Muscle of leg (tissue), 11 donors: ENCODE measurements around the gene HASPIN. TPM values are rescaled to one million over a fixed set of nuclear protein-coding genes. Genes with fewer than 3 reads are reported as not detected.

Experiments
- DNase-seq: peaks from one replicate; pipeline ENCODE4 v3.0.0; 2013
- H3K27ac ChIP-seq: one replicate; pipeline ENCODE4 v1.5.1; 2013; ENCODE audit warnings: mild to moderate bottlenecking, low read length, control low read depth
- H3K27me3 ChIP-seq: one replicate; pipeline ENCODE4 v1.6.1; 2013; ENCODE audit warnings: low read length; ENCODE audit not compliant: control insufficient read depth, insufficient read depth
- H3K36me3 ChIP-seq: one replicate; pipeline ENCODE4 v1.6.1; 2013; ENCODE audit warnings: low read length; ENCODE audit not compliant: control insufficient read depth, insufficient read depth
- H3K4me1 ChIP-seq: one replicate; pipeline ENCODE4 v1.6.1; 2013; ENCODE audit warnings: low read length; ENCODE audit not compliant: control insufficient read depth, insufficient read depth
- H3K4me3 ChIP-seq: one replicate; pipeline ENCODE4 v1.5.1; 2013; ENCODE audit warnings: low read length, control low read depth
- H3K9me3 ChIP-seq: replicated peaks from 2 replicates; pipeline ENCODE4 v1.6.1; 2013; ENCODE audit warnings: low read depth, low read length; ENCODE audit not compliant: control insufficient read depth
- WGBS: methylation state at CpG from one replicate; pipeline ENCODE4 v1.1.5; 2013; ENCODE audit warnings: missing lambda C conversion rate; ENCODE audit not compliant: insufficient coverage; 5-methylcytosine and 5-hydroxymethylcytosine counted together
- polyA plus RNA-seq, 8 donors: library from polyadenylated mRNA; unstranded; fragments of 120-200 nt; gene quantifications; one replicate each; pipeline versions ENCODE4 v1.2.1 to v1.2.3, GENCODE V29; 2013; ENCODE audit warnings: inconsistent platforms in 1 of 8, low replicate concordance in 1 of 8; ENCODE audit not compliant: insufficient read length in 8 of 8, insufficient read depth in 1 of 8
- total RNA-seq: library from RNA; stranded (reverse); fragments of 120-200 nt; gene quantifications from one replicate; pipeline ENCODE4 v1.2.4, GENCODE V29; 2013

Gene HASPIN
- total and polyA plus RNA-seq, 9 donors, result 4.1 to 7.4 (median 5.3) TPM

- Histone ChIP-seq H3K9me3 (peaks cover under 1% of the 10 kb centered on the region), H3K4me3 (no peak overlapping the region), H3K27ac (no peak overlapping the region), H3K27me3 (no peaks in the 10 kb centered on the region), H3K4me1 (no peaks in the 10 kb centered on the region), H3K36me3 (no peaks in the 10 kb centered on the region)
- WGBS, result 64% methylated on average over 8 of the region's 12 CpGs
- no peak for DNase-seq
Observed at GRCh38 chr17:3772764-3773163, 49.1 kb downstream of the HASPIN start.

- no peaks in the 10 kb centered on the region for H3K27me3 ChIP-seq
- H3K9me3 ChIP-seq, result no peaks in the 10 kb centered on the region
- 40% methylated on average over 1 of the region's 5 CpGs for WGBS
- no peaks in the 10 kb centered on the region for H3K4me1 ChIP-seq
- no peak overlapping the region for H3K4me3 ChIP-seq
- no peak for DNase-seq
- no peak overlapping the region for H3K27ac ChIP-seq
- H3K36me3 ChIP-seq, result no peaks in the 10 kb centered on the region
Observed at GRCh38 chr17:3773511-3773910, 49.8 kb downstream of the HASPIN start.

GRCh38 chr17:3773966-3774365, 50.3 kb downstream of the HASPIN start:
- Histone ChIP-seq H3K9me3 (no peaks in the 10 kb centered on the region), H3K4me1 (no peaks in the 10 kb centered on the region), H3K27me3 (no peaks in the 10 kb centered on the region), H3K36me3 (no peaks in the 10 kb centered on the region), H3K27ac (no peak overlapping the region), H3K4me3 (no peak overlapping the region)
- no peak for DNase-seq
- no CpG with 5 or more reads among the region's 3 CpGs for WGBS

Other genes starting within 250 kb of the HASPIN start
- 3.8 TPM for gene ASPA, start 247.9 kb upstream of the HASPIN start, total RNA-seq
- gene ASPA, start 247.9 kb upstream of the HASPIN start, polyA plus RNA-seq, result 1 to 10 TPM; 1.0 to 4.4 (median 3.0) TPM
- gene TRPV3, start 166.1 kb upstream of the HASPIN start, total RNA-seq, result 1.2 TPM
- gene TRPV3, start 166.1 kb upstream of the HASPIN start, polyA plus RNA-seq, result 1 to 10 TPM in 6 of 8 donors, under 1 TPM in 2; 0.74 to 2.4 (median 1.6) TPM
- 3.6 TPM for gene TRPV1, start 114.5 kb upstream of the HASPIN start, total RNA-seq
- 1 to 10 TPM; 3.7 to 8.1 (median 5.8) TPM for gene TRPV1, start 114.5 kb upstream of the HASPIN start, polyA plus RNA-seq
- 8.8 TPM for gene SHPK, start 87.7 kb upstream of the HASPIN start, total RNA-seq
- 1 to 10 TPM; 6.3 to 9.3 (median 7.5) TPM for gene SHPK, start 87.7 kb upstream of the HASPIN start, polyA plus RNA-seq
- 7.2 TPM for gene CTNS, start 87.1 kb upstream of the HASPIN start, total RNA-seq
- gene CTNS, start 87.1 kb upstream of the HASPIN start, polyA plus RNA-seq, result 10 to 100 TPM in 1 of 8 donors, 1 to 10 TPM in 7; 7.3 to 10.1 (median 8.5) TPM
- gene TAX1BP3, start 55.3 kb upstream of the HASPIN start, total RNA-seq, result 68.1 TPM
- 10 to 100 TPM; 42.6 to 80.5 (median 60.8) TPM for gene TAX1BP3, start 55.3 kb upstream of the HASPIN start, polyA plus RNA-seq
- 16.8 TPM for gene EMC6, start 55.1 kb upstream of the HASPIN start, total RNA-seq
- gene EMC6, start 55.1 kb upstream of the HASPIN start, polyA plus RNA-seq, result 10 to 100 TPM; 32.5 to 47.1 (median 38.5) TPM
- 18.7 TPM for gene P2RX5, start 27.7 kb upstream of the HASPIN start, total RNA-seq
- gene P2RX5, start 27.7 kb upstream of the HASPIN start, polyA plus RNA-seq, result 10 to 100 TPM; 19.9 to 35.6 (median 24.6) TPM
- 28.8 TPM for gene ITGAE, start 77.3 kb downstream of the HASPIN start, total RNA-seq
- 10 to 100 TPM; 29.2 to 34.4 (median 32.3) TPM for gene ITGAE, start 77.3 kb downstream of the HASPIN start, polyA plus RNA-seq
- 33.4 TPM for gene NCBP3, start 122.3 kb downstream of the HASPIN start, total RNA-seq
- gene NCBP3, start 122.3 kb downstream of the HASPIN start, polyA plus RNA-seq, result 10 to 100 TPM; 48.0 to 68.9 (median 58.2) TPM
- gene CAMKK1, start 169.2 kb downstream of the HASPIN start, total RNA-seq, result 6.3 TPM
- 1 to 10 TPM; 5.9 to 9.5 (median 7.7) TPM for gene CAMKK1, start 169.2 kb downstream of the HASPIN start, polyA plus RNA-seq
- 2.1 TPM for gene P2RX1, start 192.6 kb downstream of the HASPIN start, total RNA-seq
- 1 to 10 TPM; 2.4 to 8.6 (median 3.0) TPM for gene P2RX1, start 192.6 kb downstream of the HASPIN start, polyA plus RNA-seq
- gene ATP2A3, start 240.5 kb downstream of the HASPIN start, total RNA-seq, result 2.5 TPM
- gene ATP2A3, start 240.5 kb downstream of the HASPIN start, polyA plus RNA-seq, result 1 to 10 TPM; 3.2 to 6.8 (median 4.7) TPM